Endodermal cell (in vitro differentiated cells): ENCODE results near the gene TFG. TPM values are rescaled to one million over a fixed set of nuclear protein-coding genes. Genes with fewer than 3 reads are reported as not detected.

Source experiments
- DNase-seq: peaks from one replicate; pipeline ENCODE4 v3.0.0-alpha.2; 2017
- H3K27ac ChIP-seq: 2 replicates; pipeline ENCODE4 v1.5.1; 2013; ENCODE audit warnings: mild to moderate bottlenecking, low read depth, low read length, moderate library complexity
- H3K27me3 ChIP-seq: 2 replicates; pipeline ENCODE4 v1.6.1; 2013; ENCODE audit warnings: mild to moderate bottlenecking, low read length, moderate library complexity; ENCODE audit not compliant: insufficient read depth, control insufficient read depth, poor library complexity, severe bottlenecking
- H3K36me3 ChIP-seq: 2 replicates; pipeline ENCODE4 v1.7.0; 2013; ENCODE audit warnings: mild to moderate bottlenecking, low read length, moderate library complexity; ENCODE audit not compliant: control insufficient read depth, insufficient read depth
- H3K4me1 ChIP-seq: one replicate; pipeline ENCODE4 v1.7.0; 2013; ENCODE audit warnings: low read length; ENCODE audit not compliant: control insufficient read depth, insufficient read depth
- H3K4me3 ChIP-seq: 2 replicates; pipeline ENCODE4 v1.5.1; 2013; ENCODE audit warnings: mild to moderate bottlenecking, low read length, moderate library complexity
- H3K9ac ChIP-seq: 2 replicates; pipeline ENCODE4 v1.6.1; 2013; ENCODE audit warnings: mild to moderate bottlenecking, low read length, moderate library complexity; ENCODE audit not compliant: poor library complexity, severe bottlenecking; ENCODE audit errors: extremely low read depth
- H3K9me3 ChIP-seq: 2 replicates; pipeline ENCODE4 v1.6.1; 2013; ENCODE audit warnings: mild to moderate bottlenecking, low read length, moderate library complexity; ENCODE audit not compliant: control insufficient read depth
- H3K27ac Mint-ChIP-seq: 2 replicates; pipeline ENCODE4 v1.8.0; 2020; ENCODE audit warnings: mixed read lengths
- H3K27me3 Mint-ChIP-seq: 2 replicates; pipeline ENCODE4 v1.8.0; 2021; ENCODE audit warnings: mild to moderate bottlenecking, mixed read lengths; ENCODE audit not compliant: insufficient read depth
- H3K36me3 Mint-ChIP-seq: 2 replicates; pipeline ENCODE4 v1.8.0; 2020; ENCODE audit warnings: low read depth, mixed read lengths
- H3K4me1 Mint-ChIP-seq: 2 replicates; pipeline ENCODE4 v1.8.0; 2020; ENCODE audit warnings: mixed read lengths
- H3K4me3 Mint-ChIP-seq: 2 replicates; pipeline ENCODE4 v1.8.0; 2020; ENCODE audit warnings: mild to moderate bottlenecking, moderate library complexity, mixed read lengths
- H3K9me3 Mint-ChIP-seq: 2 replicates; pipeline ENCODE4 v1.8.0; 2020; ENCODE audit warnings: mild to moderate bottlenecking, mixed read lengths
- WGBS, 2 experiments: methylation state at CpG; one replicate each; pipeline versions ENCODE4 v1.1.5 to v1.1.7; 2013; ENCODE audit warnings: missing lambda C conversion rate in 2 of 2, mixed read lengths in 1 of 2; ENCODE audit not compliant: insufficient coverage in 1 of 2, insufficient read length in 1 of 2; 5-methylcytosine and 5-hydroxymethylcytosine counted together
- total RNA-seq, 2 donors: library from RNA; stranded (reverse); fragmentation: NEBNext Ultra II Directional in 1 of 2; extraction: Animal tissue kit (Norgen Biotek cat#: 25700) in 1 of 2; gene quantifications; 2 replicates in 1 of 2; 3 replicates in 1 of 2; pipeline ENCODE4 v1.2.1, GENCODE V29; 2021
- TF ChIP-seq, protein P1 (sequence below): fragments of 200-600 bp; sonication (generic); conservative IDR thresholded peaks from 2 replicates; pipeline ENCODE4 v1.5.0; 2021; ENCODE audit warnings: antibody characterized with exemption, mild to moderate bottlenecking

Gene TFG
- total RNA-seq, 2 donors from 2014 or later: 102 to 137 TPM

DNA sequence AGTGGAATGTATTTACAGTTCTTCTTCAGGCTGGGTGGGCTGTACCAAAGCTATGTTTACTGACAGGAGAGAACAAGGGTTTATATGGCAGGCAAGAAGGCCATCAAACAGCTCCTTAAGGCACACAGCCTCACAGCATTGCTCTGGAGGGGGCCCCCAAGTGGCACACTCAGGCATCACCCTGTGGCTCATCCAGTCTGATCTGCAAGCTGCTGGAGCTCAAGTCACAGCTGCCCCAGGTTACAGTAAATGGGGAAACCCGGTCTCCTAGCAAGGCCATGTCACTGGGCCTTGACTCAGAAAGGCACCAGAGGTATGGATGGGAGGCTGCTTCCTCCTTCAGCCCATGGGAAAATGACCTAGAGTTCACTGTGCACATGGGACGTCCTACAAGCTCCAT is 67.5 kb downstream of the TFG start:
- Histone ChIP-seq H3K9me3 (peaks cover 6% of the 10 kb centered on the region), H3K27me3 (no peaks in the 10 kb centered on the region), H3K27ac (no peak overlapping the region), H3K4me3 (no peak overlapping the region), H3K9ac (no peak overlapping the region), H3K4me1 (no peaks in the 10 kb centered on the region), H3K36me3 (no peaks in the 10 kb centered on the region)
- Mint-ChIP-seq H3K27me3 (peaks cover 4% of the 10 kb centered on the region), H3K9me3 (no peaks in the 10 kb centered on the region), H3K27ac (no peak overlapping the region), H3K4me1 (no peaks in the 10 kb centered on the region), H3K4me3 (no peak overlapping the region), H3K36me3 (no peaks in the 10 kb centered on the region)
- peak; percentile 82 for DNase-seq
- TF ChIP-seq, protein P1, sequence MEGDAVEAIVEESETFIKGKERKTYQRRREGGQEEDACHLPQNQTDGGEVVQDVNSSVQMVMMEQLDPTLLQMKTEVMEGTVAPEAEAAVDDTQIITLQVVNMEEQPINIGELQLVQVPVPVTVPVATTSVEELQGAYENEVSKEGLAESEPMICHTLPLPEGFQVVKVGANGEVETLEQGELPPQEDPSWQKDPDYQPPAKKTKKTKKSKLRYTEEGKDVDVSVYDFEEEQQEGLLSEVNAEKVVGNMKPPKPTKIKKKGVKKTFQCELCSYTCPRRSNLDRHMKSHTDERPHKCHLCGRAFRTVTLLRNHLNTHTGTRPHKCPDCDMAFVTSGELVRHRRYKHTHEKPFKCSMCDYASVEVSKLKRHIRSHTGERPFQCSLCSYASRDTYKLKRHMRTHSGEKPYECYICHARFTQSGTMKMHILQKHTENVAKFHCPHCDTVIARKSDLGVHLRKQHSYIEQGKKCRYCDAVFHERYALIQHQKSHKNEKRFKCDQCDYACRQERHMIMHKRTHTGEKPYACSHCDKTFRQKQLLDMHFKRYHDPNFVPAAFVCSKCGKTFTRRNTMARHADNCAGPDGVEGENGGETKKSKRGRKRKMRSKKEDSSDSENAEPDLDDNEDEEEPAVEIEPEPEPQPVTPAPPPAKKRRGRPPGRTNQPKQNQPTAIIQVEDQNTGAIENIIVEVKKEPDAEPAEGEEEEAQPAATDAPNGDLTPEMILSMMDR: peak; percentile 71
- 84% methylated on average over 2 of the region's 2 CpGs; no CpG with 5 or more reads in 1 of the 2 experiments for WGBS, 2 experiments

DNA sequence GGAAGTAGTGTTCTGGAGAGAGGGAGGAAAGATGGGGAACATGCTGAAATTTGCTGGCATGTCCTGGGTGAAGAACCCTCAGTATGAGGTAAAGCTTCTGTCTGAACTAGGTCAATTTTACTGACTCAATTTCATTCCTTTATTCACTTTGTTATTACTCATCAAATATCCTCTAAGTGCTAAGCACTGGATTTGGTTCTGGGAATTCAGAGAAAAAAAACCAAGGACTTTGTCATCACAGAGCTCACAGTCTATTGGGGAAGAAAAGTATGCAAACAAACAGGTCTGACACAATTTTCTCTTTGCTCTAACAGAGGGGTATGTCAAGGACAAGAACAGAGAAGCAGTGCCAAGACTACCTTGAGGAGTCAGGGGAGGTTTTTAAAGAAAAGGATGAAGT is 68.0 kb downstream of the TFG start:
- no peak overlapping the region for H3K4me3 Mint-ChIP-seq
- TF ChIP-seq, protein P1: no peak

GRCh38 chr3:100779480-100779879 is 70.2 kb downstream of the TFG start:
- no peaks in the 10 kb centered on the region for H3K4me1 ChIP-seq
- no peak overlapping the region for H3K27ac Mint-ChIP-seq
- H3K4me1 Mint-ChIP-seq: peaks cover 5% of the 10 kb centered on the region
- no peak for DNase-seq
- H3K27me3 ChIP-seq: no peaks in the 10 kb centered on the region
- peaks cover 8% of the 10 kb centered on the region for H3K9me3 ChIP-seq
- TF ChIP-seq, protein P1: no peak
- H3K27me3 Mint-ChIP-seq: peaks cover 4% of the 10 kb centered on the region
- H3K27ac ChIP-seq: no peak overlapping the region
- no peak overlapping the region for H3K4me3 Mint-ChIP-seq
- no peaks in the 10 kb centered on the region for H3K36me3 Mint-ChIP-seq
- H3K36me3 ChIP-seq: no peaks in the 10 kb centered on the region
- H3K9me3 Mint-ChIP-seq: peaks cover 3% of the 10 kb centered on the region
- no peak overlapping the region for H3K4me3 ChIP-seq
- H3K9ac ChIP-seq: no peak overlapping the region

More for the DNA sequence above, 68.0 kb downstream of the TFG start:
- no peaks in the 10 kb centered on the region for H3K36me3 ChIP-seq
- Mint-ChIP-seq H3K27me3 (peaks cover 4% of the 10 kb centered on the region), H3K9me3 (no peaks in the 10 kb centered on the region), H3K27ac (no peak overlapping the region), H3K36me3 (no peaks in the 10 kb centered on the region), H3K4me1 (no peaks in the 10 kb centered on the region)
- no peak overlapping the region for H3K27ac ChIP-seq
- no peaks in the 10 kb centered on the region for H3K4me1 ChIP-seq
- DNase-seq: no peak
- H3K9ac ChIP-seq: no peak overlapping the region
- H3K27me3 ChIP-seq: no peaks in the 10 kb centered on the region
- H3K9me3 ChIP-seq: peaks cover 6% of the 10 kb centered on the region
- no peak overlapping the region for H3K4me3 ChIP-seq
